IMR-90 (cell line): ENCODE measurements around the gene MAML3.

ENCODE experiments used
- CEBPB ChIP-seq: IDR thresholded peaks from 2 replicates; pipeline ENCODE4 v1.6.1; 2012; ENCODE audit warnings: low read depth, low read length, improper control_type of control experiment
- CHD1 ChIP-seq: IDR thresholded peaks from 2 replicates; pipeline ENCODE4 v1.6.1; 2012; ENCODE audit warnings: low read depth, low read length, improper control_type of control experiment
- CTCF ChIP-seq: conservative IDR thresholded peaks from 2 replicates; pipeline ENCODE4 v1.5.1; 2012; ENCODE audit warnings: mild to moderate bottlenecking, low read depth, low read length, improper control_type of control experiment
- ELK1 ChIP-seq: fragments of 150-350 bp; IDR thresholded peaks from 2 replicates; pipeline ENCODE4 v1.6.1; 2016; ENCODE audit warnings: low read depth, mild to moderate bottlenecking, low read length, moderate library complexity, borderline replicate concordance
- MAFK ChIP-seq: IDR thresholded peaks from 2 replicates; pipeline ENCODE4 v1.6.1; 2012; ENCODE audit warnings: low read depth, low read length, improper control_type of control experiment
- MAZ ChIP-seq: IDR thresholded peaks from 2 replicates; pipeline ENCODE4 v1.6.1; 2012; ENCODE audit warnings: low read depth, mild to moderate bottlenecking, low read length, improper control_type of control experiment, moderate library complexity, borderline replicate concordance
- MXI1 ChIP-seq: IDR thresholded peaks from 2 replicates; pipeline ENCODE4 v1.6.1; 2012; ENCODE audit warnings: low read depth, mild to moderate bottlenecking, low read length, moderate library complexity, borderline replicate concordance
- NFE2L2 ChIP-seq: fragments of 150-350 bp; IDR thresholded peaks from 2 replicates; pipeline ENCODE4 v1.6.1; 2016; ENCODE audit warnings: low read depth, mild to moderate bottlenecking, low read length
- POLR2A ChIP-seq: IDR thresholded peaks from 2 replicates; pipeline ENCODE4 v1.6.1; 2012; ENCODE audit warnings: mild to moderate bottlenecking, low read depth, low read length
- RAD21 ChIP-seq: IDR thresholded peaks from 2 replicates; pipeline ENCODE4 v1.6.1; 2012; ENCODE audit warnings: low read length, improper control_type of control experiment
- RFX5 ChIP-seq: IDR thresholded peaks from 2 replicates; pipeline ENCODE4 v1.8.0; 2012; ENCODE audit warnings: low read depth, mild to moderate bottlenecking, low read length, moderate library complexity
- USF2 ChIP-seq: fragments of 150-350 bp; IDR thresholded peaks from 2 replicates; pipeline ENCODE4 v1.6.1; 2017; ENCODE audit warnings: mild to moderate bottlenecking, antibody characterized with exemption, low read length, low read depth

- TF ChIP-seq CTCF (peak; percentile 30; the same call in 1 of the 2 replicates), NFE2L2 (no peak), CHD1 (no peak), CEBPB (no peak), POLR2A (no peak), RFX5 (no peak), ELK1 (no peak), MAZ (no peak), MAFK (no peak), RAD21 (peak; percentile 28; the same call in 1 of the 2 replicates), MXI1 (no peak), USF2 (no peak)
These were observed 392.5 kb downstream of the MAML3 start for GRCh38 chr4:139761461-139761860.
